ENCODE measurements around the gene TCF12. TPM values are rescaled to one million over a fixed set of nuclear protein-coding genes. Genes with fewer than 3 reads are reported as not detected.

The TCF12 gene
- total RNA-seq, 3 donors from 2014 or later (not counting 1 experiment from before 2014, with no cell fraction given) = 84.1 to 111 (median 107) TPM

GRCh38 chr15:57019496-57020160, 101.2 kb downstream of the TCF12 start:
- Histone ChIP-seq H3K27me3 (ENCODE audit: control insufficient read depth, insufficient read depth, low read length) (no peaks in the 10 kb centered on the region), H3K4me1 (ENCODE audit: control insufficient read depth, insufficient read depth, low read length) (no peaks in the 10 kb centered on the region), H3K27ac (ENCODE audit: low read length) (no peak overlapping the region), H3K36me3 (ENCODE audit: control insufficient read depth, insufficient read depth, low read length) (no peaks in the 10 kb centered on the region), H3K9me3 (ENCODE audit: control insufficient read depth, insufficient read depth, low read length) (no peaks in the 10 kb centered on the region), H3K4me3 (ENCODE audit: low read length) (no peak overlapping the region)
- WGBS (ENCODE audit: insufficient coverage) = 84% methylated on average over 4 of the region's 5 CpGs
- DNase-seq (no peak), ATAC-seq (no peak)
- Mint-ChIP-seq H3K27me3 (ENCODE audit: low read depth in 2 of 2) (no peaks in the 10 kb centered on the region), H3K9me3 (no peaks in the 10 kb centered on the region), H3K4me3 (no peak overlapping the region), H3K27ac (no peak overlapping the region), H3K36me3 (no peaks in the 10 kb centered on the region), H3K4me1 (peaks cover 61 to 66% of the 10 kb centered on the region in 2 donors)
- intact Hi-C loops (cut with micrococcal nuclease) = loop anchor here (10.0 kb wide), 1 partner anchor 285 kb away; no protein-coding TSS in a partner anchor
- TF ChIP-seq CTCF (IDR thresholded peaks at IDR 0.05) = no peak

- Mint-ChIP-seq H3K4me3 (no peak overlapping the region), H3K4me1 (peaks cover 49 to 59% of the 10 kb centered on the region in 2 donors), H3K9me3 (no peaks in the 10 kb centered on the region), H3K27ac (peak overlapping the region in 1 of 2 donors; percentile 33), H3K27me3 (ENCODE audit: low read depth in 2 of 2) (no peaks in the 10 kb centered on the region), H3K36me3 (no peaks in the 10 kb centered on the region)
- intact Hi-C loops (cut with micrococcal nuclease) = no loop called here
- no peak for ATAC-seq
- no peak for TF ChIP-seq CTCF (IDR thresholded peaks at IDR 0.05)
- no peak for DNase-seq
- Histone ChIP-seq H3K9me3 (ENCODE audit: control insufficient read depth, insufficient read depth, low read length) (no peaks in the 10 kb centered on the region), H3K4me3 (ENCODE audit: low read length) (no peak overlapping the region), H3K36me3 (ENCODE audit: control insufficient read depth, insufficient read depth, low read length) (no peaks in the 10 kb centered on the region), H3K27me3 (ENCODE audit: control insufficient read depth, insufficient read depth, low read length) (no peaks in the 10 kb centered on the region), H3K4me1 (ENCODE audit: control insufficient read depth, insufficient read depth, low read length) (no peaks in the 10 kb centered on the region), H3K27ac (ENCODE audit: low read length) (no peak overlapping the region)
- WGBS (ENCODE audit: insufficient coverage) = 91% methylated on average over 10 of the region's 10 CpGs
Measured at GRCh38 chr15:57025264-57025926, 107.0 kb downstream of the TCF12 start.

GRCh38 chr15:57026016-57026592, 107.7 kb downstream of the TCF12 start:
- Histone ChIP-seq H3K4me3 (ENCODE audit: low read length) (no peak overlapping the region), H3K36me3 (ENCODE audit: control insufficient read depth, insufficient read depth, low read length) (no peaks in the 10 kb centered on the region), H3K27ac (ENCODE audit: low read length) (no peak overlapping the region), H3K9me3 (ENCODE audit: control insufficient read depth, insufficient read depth, low read length) (no peaks in the 10 kb centered on the region), H3K27me3 (ENCODE audit: control insufficient read depth, insufficient read depth, low read length) (no peaks in the 10 kb centered on the region), H3K4me1 (ENCODE audit: control insufficient read depth, insufficient read depth, low read length) (no peaks in the 10 kb centered on the region)
- H3K36me3 Mint-ChIP-seq = no peaks in the 10 kb centered on the region
- no peak for ATAC-seq
- DNase-seq = no peak
- peak overlapping the region in 1 of 2 donors; percentile 33 for H3K27ac Mint-ChIP-seq
- no peaks in the 10 kb centered on the region for H3K27me3 Mint-ChIP-seq (ENCODE audit: low read depth in 2 of 2)
- peaks cover 54 to 57% of the 10 kb centered on the region in 2 donors for H3K4me1 Mint-ChIP-seq
- no peaks in the 10 kb centered on the region for H3K9me3 Mint-ChIP-seq
- no peak overlapping the region for H3K4me3 Mint-ChIP-seq
- no CpG with 5 or more reads among the region's 2 CpGs for WGBS (ENCODE audit: insufficient coverage)
- no peak for TF ChIP-seq CTCF (IDR thresholded peaks at IDR 0.05)
- intact Hi-C loops (cut with micrococcal nuclease) = no loop called here
